Keratinocyte (primary cell): Measurements from ENCODE around the gene BSG. TPM values are rescaled to one million over a fixed set of nuclear protein-coding genes. Genes with fewer than 3 reads are reported as not detected.

ENCODE experiments used
- DNase-seq: peaks from one replicate; pipeline ENCODE4 v3.0.0-alpha.2; 2011; ENCODE audit warnings: low read depth, missing footprints, low spot score
- FAIRE-seq: peaks from 2 replicates; lab custom pipeline; 2011; peaks lifted over from hg19 to GRCh38; lab: Jason Lieb, UNC
- H2AFZ ChIP-seq: 2 replicates; pipeline ENCODE4 v1.6.0; 2012; ENCODE audit warnings: low read length, control low read depth, inconsistent platforms; ENCODE audit not compliant: control insufficient read depth
- H3K27ac ChIP-seq: 2 replicates; pipeline ENCODE4 v1.5.1; 2011; ENCODE audit warnings: low read length; ENCODE audit not compliant: control insufficient read depth, insufficient read depth
- H3K27me3 ChIP-seq: 3 replicates; pipeline ENCODE4 v1.6.0; 2011; ENCODE audit warnings: low read length; ENCODE audit not compliant: control insufficient read depth, insufficient read depth; ENCODE audit errors: extremely low read depth
- H3K36me3 ChIP-seq, 2 experiments: 2 replicates in 1 of 2; 3 replicates in 1 of 2; pipeline ENCODE4 v1.5.1; 2011; ENCODE audit warnings: low read length in 2 of 2, mild to moderate bottlenecking in 1 of 2; ENCODE audit not compliant: control insufficient read depth in 2 of 2, insufficient read depth in 2 of 2; ENCODE audit errors: extremely low read depth in 1 of 2
- H3K4me1 ChIP-seq: 3 replicates; pipeline ENCODE4 v1.5.1; 2011; ENCODE audit warnings: low read length; ENCODE audit not compliant: control insufficient read depth, insufficient read depth; ENCODE audit errors: extremely low read depth
- H3K4me2 ChIP-seq: 3 replicates; pipeline ENCODE4 v1.6.0; 2011; ENCODE audit warnings: low read depth, low read length; ENCODE audit not compliant: control insufficient read depth, insufficient read depth; ENCODE audit errors: extremely low read depth
- H3K4me3 ChIP-seq, 3 experiments: fragments of 200-600 bp in 1 of 3; sonication (generic) in 1 of 3; 2 replicates in 2 of 3; 3 replicates in 1 of 3; pipeline ENCODE4 v1.5.1; 2011 to 2016; ENCODE audit warnings: low read length in 3 of 3, mild to moderate bottlenecking in 3 of 3, control low read depth in 2 of 3, inconsistent platforms in 1 of 3, low read depth in 1 of 3, mixed read lengths in 1 of 3, mixed run types in 1 of 3, moderate library complexity in 1 of 3; ENCODE audit not compliant: control insufficient read depth in 2 of 3, insufficient read depth in 2 of 3; ENCODE audit errors: extremely low read depth in 1 of 3
- H3K79me2 ChIP-seq: 2 replicates; pipeline ENCODE4 v1.6.0; 2012; ENCODE audit warnings: low read length; ENCODE audit not compliant: control insufficient read depth, insufficient read depth
- H3K9ac ChIP-seq: 3 replicates; pipeline ENCODE4 v1.6.0; 2011; ENCODE audit warnings: low read length; ENCODE audit not compliant: control insufficient read depth, insufficient read depth; ENCODE audit errors: extremely low read depth
- H3K9me1 ChIP-seq: 3 replicates; pipeline ENCODE4 v1.6.0; 2011; ENCODE audit warnings: low read length; ENCODE audit not compliant: control insufficient read depth, insufficient read depth; ENCODE audit errors: extremely low read depth
- H3K9me3 ChIP-seq: 2 replicates; pipeline ENCODE4 v1.5.1; 2012; ENCODE audit warnings: low read depth, low read length; ENCODE audit not compliant: control insufficient read depth
- H4K20me1 ChIP-seq: 3 replicates; pipeline ENCODE4 v1.6.0; 2011; ENCODE audit warnings: low read length; ENCODE audit not compliant: control insufficient read depth, insufficient read depth; ENCODE audit errors: extremely low read depth
- EZH2 ChIP-seq: IDR thresholded peaks from one replicate; pipeline ENCODE4 v1.6.1; 2012; ENCODE audit warnings: inconsistent platforms, mild to moderate bottlenecking, low read length, moderate library complexity
- dilution Hi-C: fragments of 300-500 bp; cut with MboI; formaldehyde crosslinking; loops from one replicate; pipeline ENCODE4 v1.7.0; 2020; ENCODE audit warnings: low sequenced_read_pairs; ENCODE audit not compliant: extremely low pct_ligation_motif_present
- polyA plus RNA-seq, 5 experiments: library from polyadenylated mRNA; depleted of rRNA in 3 of 5; stranded (reverse) in 3 of 5; stranded (forward) in 1 of 5; unstranded in 1 of 5; fragments of >200 nt; gene quantifications; 1 replicate in 1 of 5; 2 replicates in 3 of 5; 3 replicates in 1 of 5; pipeline versions ENCODE4 v1.2.1 to v1.2.3, GENCODE V29; 2011 to 2012; ENCODE audit warnings: missing spikeins in 2 of 5, low read depth in 1 of 5, low replicate concordance in 1 of 5
- TF ChIP-seq, protein P1 (sequence below), 3 experiments: IDR thresholded peaks in 1 of 3; conservative IDR thresholded peaks in 1 of 3; optimal IDR thresholded peaks in 1 of 3; 2 replicates in 2 of 3; 3 replicates in 1 of 3; pipeline versions ENCODE3 to v1.5.1; 2011; ENCODE audit warnings: low read length in 3 of 3, mild to moderate bottlenecking in 3 of 3, moderate library complexity in 2 of 3, control low read depth in 1 of 3, inconsistent platforms in 1 of 3; ENCODE audit not compliant: insufficient read depth in 2 of 3; ENCODE audit errors: extremely low read depth in 1 of 3

The BSG gene
- polyA plus RNA-seq, 1 donor (not counting 4 experiments of a cell fraction or from before 2014, with no cell fraction given): 388 TPM

DNA sequence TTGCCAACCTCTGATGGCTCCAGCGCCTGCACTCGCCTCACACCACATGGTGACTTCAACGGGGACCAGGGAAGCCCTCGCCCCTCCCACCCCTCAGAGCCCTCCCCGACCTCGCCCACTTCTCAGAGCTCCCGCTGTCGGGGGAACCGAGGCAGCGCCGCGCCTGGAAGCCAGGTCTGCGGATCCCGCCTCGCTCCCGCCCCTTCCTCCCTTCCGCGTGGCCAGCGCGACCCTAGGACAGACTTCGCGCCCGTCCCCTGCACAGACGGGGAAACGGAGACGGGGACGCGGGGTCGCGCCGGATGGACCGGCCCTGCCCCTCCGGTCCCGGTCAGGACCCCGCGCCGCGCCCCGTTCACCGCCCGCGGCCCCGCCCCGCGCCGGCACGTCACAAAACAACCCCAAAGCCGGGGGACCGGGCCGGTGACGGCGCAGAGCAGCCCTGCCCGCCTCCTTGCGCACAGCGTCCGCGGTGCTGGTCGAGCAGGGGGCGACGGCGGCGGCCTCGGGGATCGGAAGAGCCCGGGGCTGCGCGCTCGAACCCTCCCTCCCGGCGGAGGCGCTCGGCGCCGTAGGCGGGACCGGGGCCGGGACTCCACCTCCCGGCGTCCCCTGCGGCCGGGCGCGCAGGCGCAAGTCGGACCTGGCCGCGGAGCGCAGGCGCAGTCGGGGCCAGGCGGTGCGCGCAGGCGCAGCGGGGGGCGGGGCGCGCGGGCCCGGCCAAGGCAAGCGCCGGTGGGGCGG is 41.2 kb upstream of the BSG start:
- peak overlapping the region; percentile 92 for H2AFZ ChIP-seq
- peaks cover 44% of the 10 kb centered on the region for H3K79me2 ChIP-seq
- peak overlapping the region; percentile 80 for H3K4me2 ChIP-seq
- TF ChIP-seq EZH2: no peak
- TF ChIP-seq, protein P1, sequence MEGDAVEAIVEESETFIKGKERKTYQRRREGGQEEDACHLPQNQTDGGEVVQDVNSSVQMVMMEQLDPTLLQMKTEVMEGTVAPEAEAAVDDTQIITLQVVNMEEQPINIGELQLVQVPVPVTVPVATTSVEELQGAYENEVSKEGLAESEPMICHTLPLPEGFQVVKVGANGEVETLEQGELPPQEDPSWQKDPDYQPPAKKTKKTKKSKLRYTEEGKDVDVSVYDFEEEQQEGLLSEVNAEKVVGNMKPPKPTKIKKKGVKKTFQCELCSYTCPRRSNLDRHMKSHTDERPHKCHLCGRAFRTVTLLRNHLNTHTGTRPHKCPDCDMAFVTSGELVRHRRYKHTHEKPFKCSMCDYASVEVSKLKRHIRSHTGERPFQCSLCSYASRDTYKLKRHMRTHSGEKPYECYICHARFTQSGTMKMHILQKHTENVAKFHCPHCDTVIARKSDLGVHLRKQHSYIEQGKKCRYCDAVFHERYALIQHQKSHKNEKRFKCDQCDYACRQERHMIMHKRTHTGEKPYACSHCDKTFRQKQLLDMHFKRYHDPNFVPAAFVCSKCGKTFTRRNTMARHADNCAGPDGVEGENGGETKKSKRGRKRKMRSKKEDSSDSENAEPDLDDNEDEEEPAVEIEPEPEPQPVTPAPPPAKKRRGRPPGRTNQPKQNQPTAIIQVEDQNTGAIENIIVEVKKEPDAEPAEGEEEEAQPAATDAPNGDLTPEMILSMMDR (optimal IDR thresholded peaks at IDR 0.05 in 1 of 3, IDR thresholded peaks at IDR 0.05 in 1 of 3, conservative IDR thresholded peaks at IDR 0.05 in 1 of 3; ENCODE audit: extremely low read depth in 1 of 3, insufficient read depth in 2 of 3, low read length in 3 of 3): peak in 2 of 3 experiments; percentile 7 to 28
- no peak for FAIRE-seq
- peaks cover 22% of the 10 kb centered on the region for H4K20me1 ChIP-seq
- H3K9ac ChIP-seq: peak overlapping the region; percentile 83
- H3K9me1 ChIP-seq: peaks cover 4% of the 10 kb centered on the region
- peak overlapping the region; percentile 67 to 83 (median 76) for H3K4me3 ChIP-seq
- DNase-seq: no peak
- H3K36me3 ChIP-seq: peaks cover 4 to 12% of the 10 kb centered on the region in 2 experiments
- H3K9me3 ChIP-seq: no peaks in the 10 kb centered on the region
- dilution Hi-C loops: no loop called here
- no peaks in the 10 kb centered on the region for H3K27me3 ChIP-seq
- peaks cover 13% of the 10 kb centered on the region for H3K4me1 ChIP-seq
- peak overlapping the region; percentile 64 for H3K27ac ChIP-seq

DNA sequence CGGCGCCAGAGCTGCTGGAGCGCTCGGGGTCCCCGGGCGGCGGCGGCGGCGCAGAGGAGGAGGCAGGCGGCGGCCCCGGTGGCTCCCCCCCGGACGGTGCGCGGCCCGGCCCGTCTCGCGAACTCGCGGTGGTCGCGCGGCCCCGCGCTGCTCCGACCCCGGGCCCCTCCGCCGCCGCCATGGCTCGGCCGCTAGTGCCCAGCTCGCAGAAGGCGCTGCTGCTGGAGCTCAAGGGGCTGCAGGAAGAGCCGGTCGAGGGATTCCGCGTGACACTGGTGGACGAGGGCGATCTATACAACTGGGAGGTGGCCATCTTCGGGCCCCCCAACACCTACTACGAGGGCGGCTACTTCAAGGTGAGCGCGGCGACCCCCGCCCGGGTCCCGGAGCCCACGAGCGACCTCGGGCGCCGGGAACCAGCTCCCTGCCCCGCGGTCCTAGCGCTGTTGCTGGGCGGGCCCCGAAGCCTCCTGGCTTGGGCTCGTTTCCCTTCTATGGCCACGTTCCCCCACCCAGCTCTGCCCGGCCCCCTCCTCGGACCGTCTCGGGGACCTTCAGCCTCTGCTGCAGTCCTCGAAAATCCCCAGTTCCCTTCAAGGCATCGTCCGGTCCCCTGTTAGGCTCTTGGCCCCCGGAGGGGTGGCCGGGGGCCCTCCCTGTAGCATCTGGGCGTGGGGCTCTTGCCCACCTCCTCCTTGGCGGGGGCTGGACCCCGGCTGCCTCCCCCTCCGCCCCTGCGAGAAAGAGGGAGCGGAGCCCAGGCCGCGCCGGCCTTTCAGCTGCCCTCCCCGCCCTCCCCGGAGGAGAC is 40.4 kb upstream of the BSG start, which contains the start of gene CDC34:
CDC34 (plus strand) TSS at position 8 of the 808 bp plus-strand sequence; CDS start at position 180, 172 bp downstream.
- H3K9ac ChIP-seq: peak within 1 kb of the TSS; percentile 83
- H3K36me3 ChIP-seq: peaks cover 4 to 12% of the 10 kb centered on the region in 2 experiments
- H2AFZ ChIP-seq: peak within 1 kb of the TSS; percentile 92
- TF ChIP-seq, protein P1 (optimal IDR thresholded peaks at IDR 0.05 in 1 of 3, IDR thresholded peaks at IDR 0.05 in 1 of 3, conservative IDR thresholded peaks at IDR 0.05 in 1 of 3; ENCODE audit: extremely low read depth in 1 of 3, insufficient read depth in 2 of 3, low read length in 3 of 3): no peak
- TF ChIP-seq EZH2: no peak
- H3K4me3 ChIP-seq: peak within 1 kb of the TSS; percentile 78 to 94 (median 83)
- H3K27me3 ChIP-seq: no peaks in the 10 kb centered on the region
- dilution Hi-C loops: no loop called here
- peak within 1 kb of the TSS; percentile 76 for H3K27ac ChIP-seq
- peaks cover 45% of the 10 kb centered on the region for H3K79me2 ChIP-seq
- H3K9me3 ChIP-seq: no peaks in the 10 kb centered on the region
- peaks cover 13% of the 10 kb centered on the region for H3K4me1 ChIP-seq
- DNase-seq: no peak
- no peak for FAIRE-seq
- peak within 1 kb of the TSS; percentile 99 for H3K4me2 ChIP-seq
- peaks cover 4% of the 10 kb centered on the region for H3K9me1 ChIP-seq
- peaks cover 22% of the 10 kb centered on the region for H4K20me1 ChIP-seq
